GM18511 (cell line): ENCODE measurements around the gene FBLIM1.

Source experiments
- ATAC-seq: cut with Tn5 transposase; IDR thresholded peaks from one replicate; pipeline ENCODE4 v1.9.1; 2021; ENCODE audit warnings: mild to moderate bottlenecking, moderate library complexity; ENCODE audit not compliant: unreplicated experiment

Gene FBLIM1

DNA sequence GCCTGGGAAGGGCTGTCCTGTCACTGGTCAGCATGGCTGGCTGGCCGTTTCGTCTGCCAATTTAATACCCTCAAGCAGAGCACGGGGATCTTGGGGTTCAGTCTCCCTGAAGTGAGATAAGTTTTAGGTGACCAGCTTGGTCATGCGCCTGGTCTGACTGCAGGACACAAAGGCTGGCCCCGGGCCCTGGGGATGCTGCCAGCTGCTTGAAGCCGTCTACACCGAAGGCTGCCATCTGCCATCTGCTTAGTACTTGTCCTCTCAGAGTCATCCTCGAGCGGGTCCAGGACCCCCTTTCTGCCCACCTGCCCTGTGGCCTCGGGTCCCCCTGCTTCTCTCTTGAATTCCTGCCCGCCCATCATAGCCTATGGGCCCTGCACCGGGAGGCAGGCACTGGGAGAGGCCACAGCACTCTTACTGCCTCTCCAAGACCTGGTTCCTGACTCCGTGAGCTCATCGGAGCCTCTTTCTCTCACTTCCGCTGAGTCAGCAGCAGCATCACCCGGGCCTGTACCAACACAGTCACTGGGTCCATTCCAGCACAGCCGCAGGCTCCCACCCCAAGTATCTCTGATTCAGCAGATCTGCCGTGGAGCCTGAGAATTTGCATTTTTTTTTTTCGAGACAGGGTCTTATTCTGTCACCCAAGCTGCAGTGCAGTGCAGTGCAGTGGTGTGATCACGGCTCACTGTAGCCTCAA is 7.0 kb downstream of the FBLIM1 start:
- no peak for ATAC-seq

DNA sequence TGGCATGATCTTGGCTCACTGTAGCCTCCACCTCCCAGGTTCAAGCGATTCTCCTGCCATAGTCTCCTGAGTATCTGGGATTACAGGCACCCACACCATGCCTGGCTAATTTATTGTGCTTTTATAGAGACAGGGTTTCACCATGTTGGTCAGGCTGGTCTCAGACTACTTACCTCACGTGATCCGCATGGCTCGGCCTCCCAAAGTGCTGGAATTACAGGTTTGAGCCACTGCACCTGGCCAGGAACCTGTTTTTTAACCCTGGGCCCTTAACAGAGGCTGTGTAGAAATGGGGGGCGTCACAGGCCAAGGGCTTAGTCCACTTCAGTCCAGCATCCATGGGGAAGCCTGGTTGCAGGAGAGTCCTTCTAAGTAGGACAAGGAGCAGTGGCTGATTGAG is 9.3 kb downstream of the FBLIM1 start:
- no peak for ATAC-seq

DNA sequence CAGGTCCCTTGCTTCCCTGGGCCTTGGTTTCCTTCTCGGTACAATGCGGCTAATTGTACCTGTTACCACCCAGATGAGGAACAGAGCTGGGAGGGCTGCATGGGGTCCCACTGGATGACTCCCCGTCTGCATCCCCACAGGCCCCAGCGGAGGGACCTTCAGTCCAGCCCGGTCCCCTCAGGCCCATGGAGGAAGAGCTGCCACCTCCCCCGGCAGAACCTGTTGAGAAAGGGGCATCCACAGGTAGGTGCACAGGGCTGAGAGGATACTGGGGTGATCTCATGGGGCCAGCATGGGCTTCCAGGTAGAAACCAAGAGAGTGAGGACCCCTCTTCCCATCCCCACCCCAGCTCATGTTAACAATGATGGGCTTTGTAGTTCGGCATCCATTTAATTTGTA is 9.8 kb downstream of the FBLIM1 start:
- no peak for ATAC-seq

DNA sequence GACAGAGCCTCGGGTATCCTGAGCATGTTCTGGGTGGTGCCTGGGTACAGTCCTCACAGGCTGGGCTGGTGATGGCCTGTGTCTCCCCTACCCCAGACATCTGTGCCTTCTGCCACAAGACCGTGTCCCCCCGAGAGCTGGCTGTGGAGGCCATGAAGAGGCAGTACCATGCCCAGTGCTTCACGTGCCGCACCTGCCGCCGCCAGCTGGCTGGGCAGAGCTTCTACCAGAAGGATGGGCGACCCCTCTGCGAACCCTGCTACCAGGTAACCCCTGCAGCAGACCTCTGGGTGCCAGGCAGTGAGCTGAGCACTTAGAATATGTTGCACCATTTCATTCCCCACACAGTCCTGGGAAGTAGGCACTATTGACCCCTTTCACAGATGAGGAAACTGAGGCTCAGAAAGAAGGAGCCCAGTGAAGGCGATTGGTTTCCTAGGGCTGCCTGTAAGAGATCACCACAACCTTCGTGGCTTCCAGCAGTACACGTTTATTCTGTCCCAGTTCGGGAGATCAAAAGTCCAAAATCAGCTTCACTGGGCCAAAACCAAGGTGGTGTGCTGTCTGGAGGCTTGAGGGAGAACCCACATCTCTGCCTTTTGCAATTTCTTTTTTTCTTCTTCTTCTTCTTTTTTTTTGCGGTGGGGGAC is 11.8 kb downstream of the FBLIM1 start:
- no peak for ATAC-seq

DNA sequence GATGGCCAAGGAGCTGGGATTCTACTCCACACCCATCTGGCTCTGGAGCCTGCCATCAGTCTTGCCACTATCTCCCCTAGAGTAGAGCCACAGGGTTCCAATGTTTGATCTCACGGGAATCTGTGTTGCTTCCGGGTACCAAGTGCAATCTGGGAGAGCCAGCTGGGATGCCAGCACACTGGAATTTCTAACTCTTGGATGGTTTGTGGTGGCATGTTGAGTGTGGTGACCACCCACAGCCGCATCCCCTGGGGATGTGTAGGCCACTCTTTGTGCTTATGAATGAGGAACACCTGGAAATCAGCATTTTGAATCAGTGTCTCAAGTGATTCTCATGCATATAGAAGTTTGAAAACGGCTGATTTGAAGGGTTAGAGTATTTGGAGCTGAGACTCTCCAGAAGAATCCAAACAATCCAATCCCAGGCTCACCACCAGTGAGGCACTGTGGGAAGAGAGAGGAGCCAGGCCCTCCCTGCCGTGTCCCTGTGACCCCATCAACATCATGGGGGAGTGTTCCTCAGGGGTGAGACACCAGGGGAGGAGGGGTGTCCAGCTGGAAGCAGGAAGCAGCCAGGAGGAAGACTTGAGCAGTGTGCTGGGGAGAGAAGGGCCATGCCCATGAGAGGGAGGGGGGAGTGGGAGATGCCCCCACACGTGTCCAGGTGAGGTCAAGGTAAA is 13.4 kb downstream of the FBLIM1 start:
- ATAC-seq, result no peak

DNA sequence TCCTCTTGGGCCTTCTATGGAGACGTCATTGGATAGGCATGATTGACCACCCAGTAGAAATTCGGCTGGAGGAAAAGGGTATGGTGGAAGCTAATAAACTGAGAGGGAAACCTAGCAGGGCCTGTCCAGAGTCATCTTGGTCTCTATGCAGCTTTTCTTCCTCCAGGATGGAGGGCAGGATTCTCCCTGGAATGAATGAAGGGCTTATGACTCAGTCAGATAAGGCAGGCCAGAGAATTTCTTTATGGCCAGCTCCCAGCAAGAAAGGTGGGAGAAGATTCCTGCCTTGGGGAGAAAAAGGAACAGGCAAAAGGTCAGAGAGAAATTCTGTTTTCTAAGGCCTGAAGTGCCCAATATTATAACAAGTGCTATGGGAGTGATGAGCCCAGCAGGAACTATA is 17.1 kb downstream of the FBLIM1 start:
- no peak for ATAC-seq

DNA sequence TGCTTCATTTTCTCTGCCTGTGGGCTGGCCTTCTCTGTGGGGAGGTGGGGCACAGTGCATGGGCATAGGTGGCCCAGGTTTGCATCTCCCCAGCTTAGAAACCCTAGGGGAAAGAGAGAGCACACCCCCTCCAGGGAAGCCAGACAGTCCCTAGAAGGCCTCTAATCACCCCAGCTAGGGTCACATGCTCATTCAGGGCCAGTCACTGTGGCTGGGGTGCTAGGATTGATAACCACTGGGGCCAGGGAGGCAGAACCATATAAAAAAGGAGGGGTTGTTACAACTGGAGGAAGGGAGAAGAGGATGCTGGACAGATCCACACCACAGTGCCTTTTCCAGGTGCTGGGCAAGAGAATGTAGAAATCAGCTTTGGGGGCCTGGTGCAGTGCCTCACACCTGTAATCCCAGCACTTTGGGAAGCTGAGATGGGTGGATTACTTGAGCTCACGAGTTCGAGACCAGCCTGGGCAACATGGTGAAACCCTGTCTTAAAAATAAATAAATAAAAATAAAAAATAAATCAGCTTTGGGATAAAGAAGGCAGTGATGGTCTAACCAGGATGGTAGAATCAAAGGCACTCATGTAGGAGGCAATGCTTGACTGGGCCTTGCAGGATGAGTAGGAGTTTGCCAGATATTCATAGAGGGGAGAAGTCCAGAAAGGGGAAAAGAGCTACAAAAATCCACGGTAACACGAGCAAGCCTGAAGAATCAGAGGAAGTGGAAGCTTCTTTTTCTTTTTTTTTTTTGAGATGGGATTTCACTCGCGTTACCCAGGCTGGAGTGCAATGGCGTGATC is 19.5 kb downstream of the FBLIM1 start:
- no peak for ATAC-seq

DNA sequence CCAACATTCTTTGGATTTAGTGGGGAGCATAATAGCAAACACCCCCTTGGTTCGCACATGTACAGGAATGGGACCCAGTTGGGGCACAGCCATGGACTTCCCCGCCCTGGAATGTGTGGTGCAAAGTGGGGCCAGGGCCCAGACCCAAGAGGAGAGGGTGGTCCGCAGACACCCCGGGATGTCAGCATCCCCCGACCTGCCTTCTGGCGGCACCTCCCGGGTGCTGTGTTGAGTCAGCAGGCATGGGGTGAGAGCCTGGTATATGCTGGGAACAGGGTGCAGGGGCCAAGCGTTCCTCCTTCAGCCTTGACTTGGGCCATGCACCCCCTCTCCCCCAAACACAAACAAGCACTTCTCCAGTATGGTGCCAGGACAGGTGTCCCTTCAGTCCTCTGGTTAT is 27.1 kb downstream of the FBLIM1 start:
- ATAC-seq, result no peak

DNA sequence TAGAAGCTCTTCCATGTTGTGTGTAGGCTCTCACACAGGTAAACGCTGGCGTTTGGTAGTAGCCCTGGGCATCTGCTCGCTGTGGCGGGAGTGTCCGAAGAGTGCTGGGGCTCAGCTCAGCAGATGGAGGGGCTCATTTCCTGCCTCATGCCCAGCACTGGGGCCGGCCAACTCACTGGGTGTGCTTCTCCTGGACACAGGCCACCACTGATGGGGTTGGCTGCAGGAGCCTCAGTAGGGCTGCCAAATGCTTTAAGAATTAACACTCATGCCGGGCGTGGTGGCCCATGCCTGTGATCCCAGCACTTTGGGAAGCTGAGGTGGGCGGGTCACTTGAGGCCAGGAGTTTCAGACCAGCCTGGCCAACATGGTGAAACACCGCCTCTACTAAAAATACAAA is 28.0 kb downstream of the FBLIM1 start:
- no peak for ATAC-seq

DNA sequence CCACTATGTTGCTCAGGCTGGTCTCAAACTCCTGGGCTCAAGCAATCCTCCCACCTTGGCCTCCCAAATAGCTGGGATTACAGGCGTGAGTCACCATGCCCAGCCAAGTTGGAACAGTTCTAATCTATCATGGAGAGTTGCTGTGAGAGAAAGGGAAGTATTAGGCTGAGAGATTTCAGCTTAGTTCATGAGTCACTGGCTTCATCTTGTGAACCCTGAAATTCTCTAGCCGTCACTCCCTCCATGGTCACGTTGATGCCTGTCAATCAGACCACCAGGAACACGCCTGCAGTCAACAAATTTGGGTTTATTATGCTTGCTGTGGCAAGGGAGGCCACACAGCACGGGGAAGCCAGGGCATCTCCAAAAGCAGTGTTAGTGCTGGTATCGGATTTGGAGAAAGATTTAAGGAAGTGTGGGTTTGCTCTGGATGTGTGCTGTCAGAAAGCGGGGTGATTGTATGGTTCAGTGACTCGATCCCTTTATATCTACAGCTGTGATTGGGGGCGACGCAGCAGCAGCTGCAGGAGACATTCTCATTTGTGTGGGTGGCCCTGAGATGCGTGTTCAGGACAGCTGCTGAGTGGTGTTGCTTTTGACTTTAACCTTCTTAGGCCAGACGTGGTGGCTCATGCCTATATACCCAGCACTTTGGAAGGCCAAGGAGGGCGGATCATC is 30.2 kb downstream of the FBLIM1 start:
- ATAC-seq, result no peak

DNA sequence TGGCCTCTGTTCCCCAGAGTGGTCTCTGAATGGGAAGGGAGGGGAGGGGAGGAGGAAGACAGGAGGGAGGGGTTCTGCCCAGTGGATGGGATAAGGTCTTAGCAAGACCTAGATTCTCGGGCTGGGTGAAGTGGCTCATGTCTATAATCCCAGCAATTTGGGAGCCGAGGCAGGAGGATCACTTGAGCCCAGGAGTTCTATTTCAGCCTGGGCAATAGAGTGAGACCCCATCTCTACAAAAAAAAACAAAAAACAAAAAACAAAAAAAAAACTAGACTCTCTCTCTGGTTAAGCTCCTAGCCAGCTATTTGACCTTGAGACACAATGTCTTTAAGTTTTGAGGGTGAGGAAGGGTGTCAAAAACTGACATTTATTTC is 37.5 kb downstream of the FBLIM1 start:
- no peak for ATAC-seq

DNA sequence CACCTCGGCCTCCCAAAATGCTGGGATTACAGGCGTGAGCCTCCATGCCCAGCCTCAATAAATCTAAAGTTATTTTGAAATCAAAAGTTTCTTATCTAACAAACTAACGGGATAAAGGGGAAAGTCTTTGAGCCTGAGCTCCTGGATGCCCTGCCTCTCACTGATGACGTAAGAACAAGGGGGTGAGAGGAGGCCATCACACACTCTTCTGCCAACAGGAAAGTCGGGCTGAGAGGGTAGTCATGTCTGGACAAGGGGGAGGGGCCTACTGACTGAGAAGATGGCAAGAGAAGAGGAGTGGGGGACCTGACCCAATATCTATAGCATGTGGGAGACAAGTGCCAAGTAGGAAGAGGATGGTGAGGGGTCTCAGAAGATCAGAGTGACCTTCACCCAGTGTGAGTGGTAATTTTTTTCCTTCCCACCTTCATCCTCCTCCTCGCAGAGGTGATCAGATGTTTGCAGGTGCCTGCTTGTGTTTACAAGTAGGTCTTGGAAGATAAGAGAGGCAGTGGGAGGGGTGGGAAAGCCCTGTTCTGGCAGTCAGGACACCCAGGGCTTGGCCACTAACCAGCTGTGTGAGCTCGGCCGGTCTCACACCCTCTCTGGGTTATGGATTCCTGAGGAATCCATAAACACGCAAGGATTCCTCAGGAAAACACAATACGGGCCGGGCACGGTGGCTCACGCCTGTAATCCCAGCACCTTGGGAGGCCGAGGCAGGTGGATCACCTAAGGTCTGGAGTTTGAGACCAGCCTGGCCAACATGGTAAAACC is 39.2 kb downstream of the FBLIM1 start:
- no peak for ATAC-seq

DNA sequence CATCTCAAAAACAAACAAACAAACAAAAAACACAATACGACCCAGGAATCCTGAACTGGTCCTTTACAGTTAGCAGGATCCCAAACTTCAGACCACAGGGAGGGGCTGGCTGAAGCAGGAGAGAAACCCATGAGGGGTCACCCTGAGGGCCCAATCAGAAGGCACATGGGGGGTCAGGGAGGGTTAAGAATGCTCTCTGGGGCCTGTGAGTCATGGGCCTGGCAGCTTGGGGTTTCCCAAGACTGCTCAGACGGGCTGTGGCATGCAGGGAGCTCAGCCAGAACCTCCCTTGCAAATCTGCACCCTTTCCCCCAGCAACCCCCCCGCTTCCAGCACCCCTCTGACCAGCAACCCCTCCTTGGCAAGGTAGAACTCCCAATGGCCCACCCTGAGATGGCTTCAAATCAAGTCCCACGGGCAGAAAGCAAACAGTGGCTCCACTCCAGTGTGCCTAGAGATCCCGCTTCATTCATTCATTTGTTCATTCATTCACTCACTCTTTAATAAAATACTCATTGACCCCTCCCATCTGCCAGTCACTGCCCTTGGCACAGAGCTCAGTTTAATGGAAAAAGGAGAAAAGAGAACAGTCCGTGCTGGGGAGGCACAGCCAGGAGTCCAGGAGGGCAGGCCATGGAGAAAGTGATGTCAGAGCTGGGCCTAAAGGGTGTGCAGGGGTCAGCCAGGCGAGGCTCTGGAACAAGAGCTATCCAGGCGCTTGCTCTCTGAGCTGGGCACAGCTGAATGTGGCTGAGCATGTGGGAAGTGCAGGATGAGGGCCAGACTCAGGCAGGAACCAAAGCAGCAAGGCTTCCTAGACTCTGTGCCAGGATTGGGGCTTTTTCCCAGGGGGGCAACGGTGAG is 40.6 kb downstream of the FBLIM1 start:
- ATAC-seq, result no peak

DNA sequence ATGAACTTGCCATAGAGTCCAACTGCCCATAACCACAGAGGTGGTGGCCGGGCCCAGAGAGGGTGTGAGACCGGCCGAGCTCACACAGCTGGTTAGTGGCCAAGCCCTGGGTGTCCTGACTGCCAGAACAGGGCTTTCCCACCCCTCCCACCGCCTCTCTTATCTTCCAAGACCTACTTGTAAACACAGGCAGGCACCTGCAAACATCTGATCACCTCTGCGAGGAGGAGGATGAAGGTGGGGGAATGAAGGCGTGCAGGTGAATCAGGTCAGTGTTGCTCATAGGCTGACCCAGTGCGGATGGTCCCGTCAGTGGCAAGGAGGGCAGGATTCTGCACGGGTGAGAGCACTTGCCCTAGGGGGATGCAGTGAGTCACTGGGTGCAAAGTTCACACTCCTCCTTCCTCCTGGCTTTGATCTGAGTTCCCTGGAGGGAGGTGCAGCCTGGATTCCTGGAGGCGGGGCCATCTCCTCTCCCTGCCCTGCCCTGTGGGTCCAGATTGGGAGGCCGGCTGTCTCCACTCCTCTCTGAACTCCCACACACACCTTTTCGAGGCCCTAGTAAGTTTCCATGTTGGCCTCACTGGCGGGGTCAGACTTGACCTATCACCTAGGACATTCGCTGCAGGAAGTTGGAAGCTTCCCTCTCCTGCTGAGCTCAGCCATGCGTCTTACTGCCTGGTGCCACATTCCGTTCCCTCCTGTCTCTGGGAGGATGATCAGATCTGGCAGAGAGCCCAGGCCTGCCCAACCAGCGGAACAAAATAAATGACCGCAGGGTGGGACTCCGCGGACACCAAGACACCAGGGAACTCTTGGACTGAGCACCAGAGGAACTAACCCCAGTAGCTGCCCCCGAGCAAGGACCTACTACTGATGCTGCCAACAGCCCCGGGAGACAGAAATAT is 41.6 kb downstream of the FBLIM1 start:
- no peak for ATAC-seq

DNA sequence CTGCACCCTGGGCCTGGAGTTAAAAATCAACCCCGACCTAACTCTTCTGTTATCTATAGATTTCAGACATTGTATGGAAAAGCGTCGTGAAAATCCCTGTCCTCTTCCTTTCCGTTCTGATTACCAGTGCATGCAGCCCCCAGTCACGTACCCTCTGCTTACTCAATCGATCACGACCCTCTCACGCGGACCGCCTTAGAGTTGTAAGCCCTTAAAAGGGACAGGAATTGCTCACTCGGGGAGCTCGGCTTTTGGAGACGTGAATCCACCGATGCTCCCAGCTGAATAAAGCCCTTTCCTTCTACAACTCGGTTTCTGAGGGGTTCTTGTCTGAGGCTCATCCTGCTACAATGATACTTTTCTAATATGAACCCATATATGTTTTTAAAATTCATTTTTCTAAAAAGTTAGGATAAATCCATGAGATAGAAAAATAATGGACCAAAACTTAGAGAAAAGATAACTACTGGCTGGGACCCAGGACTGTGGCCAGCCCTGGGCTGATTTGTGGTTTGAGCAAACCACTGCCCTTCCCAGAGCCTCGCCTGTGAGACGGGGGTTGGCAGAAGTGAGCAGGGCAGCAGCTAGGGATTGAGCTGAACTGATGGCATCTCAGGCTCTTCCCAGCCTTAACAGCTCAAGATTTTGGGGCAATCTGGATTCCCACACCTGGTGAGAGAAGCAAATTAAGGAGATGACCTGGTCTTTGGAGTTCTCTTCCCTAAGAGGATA is 43.8 kb downstream of the FBLIM1 start:
- ATAC-seq, result no peak

DNA sequence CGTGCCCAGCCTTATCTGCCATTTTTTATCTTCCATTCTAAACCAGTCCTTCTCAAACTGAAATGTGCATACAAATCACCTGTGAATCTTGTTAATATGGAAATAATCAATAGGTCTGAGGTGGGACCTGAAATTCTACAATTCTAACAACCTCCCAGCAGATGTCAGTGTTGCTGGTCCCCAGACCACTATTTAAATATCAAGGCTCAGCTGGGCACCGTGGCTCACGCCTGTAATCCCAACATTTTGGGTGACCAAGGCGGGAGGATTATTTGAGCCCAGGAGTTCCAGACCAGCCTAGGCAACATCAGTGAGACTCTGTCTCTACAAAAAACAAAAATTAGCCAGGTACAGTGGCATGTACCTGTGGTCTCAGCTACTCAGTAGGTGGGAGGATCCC is 44.8 kb downstream of the FBLIM1 start:
- ATAC-seq, result no peak

DNA sequence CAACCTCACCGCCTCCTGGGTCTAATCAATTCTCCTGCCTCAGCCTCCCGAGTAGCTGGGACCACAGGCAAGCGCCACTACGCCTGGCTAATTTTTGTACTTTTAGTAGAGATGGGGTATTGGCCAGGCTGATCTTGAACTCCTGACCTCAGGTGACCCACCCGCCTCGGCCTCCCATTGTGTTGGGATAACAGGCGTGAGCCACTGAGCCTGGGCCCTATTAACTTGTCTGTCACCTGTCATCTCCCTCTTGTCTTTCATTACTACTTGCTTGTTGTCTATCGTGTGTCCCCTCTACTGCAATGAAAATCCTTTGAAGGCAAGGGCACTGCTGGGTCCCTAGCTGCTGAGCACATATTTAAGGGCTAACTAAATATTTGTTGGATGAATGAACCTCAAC is 45.5 kb downstream of the FBLIM1 start:
- ATAC-seq, result no peak

DNA sequence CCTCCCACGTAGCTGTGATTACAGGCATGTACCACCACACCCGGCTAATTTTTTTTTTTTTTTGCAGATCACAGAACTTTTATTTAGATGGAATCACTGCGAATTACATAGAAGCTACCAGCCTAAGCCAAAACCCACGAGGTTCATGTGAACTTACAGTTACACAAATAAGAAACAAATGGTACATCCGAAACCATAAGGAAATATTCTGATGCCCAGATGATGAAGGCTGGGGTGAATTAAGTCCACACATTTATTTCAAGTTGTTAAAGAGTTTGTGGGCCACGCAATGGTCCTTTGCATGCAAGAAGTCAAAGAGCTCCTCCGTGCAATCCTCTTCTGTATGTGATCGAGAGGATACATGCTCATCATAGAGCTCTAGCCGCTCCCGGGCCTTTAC is 48.5 kb downstream of the FBLIM1 start:
- ATAC-seq, result no peak
